ENCODE results near the gene SPATA33. TPM values are rescaled to one million over a fixed set of nuclear protein-coding genes. Genes with fewer than 3 reads are reported as not detected.

Gene SPATA33
- total RNA-seq, 1 experiment from 2014 or later: 17.4 TPM

DNA sequence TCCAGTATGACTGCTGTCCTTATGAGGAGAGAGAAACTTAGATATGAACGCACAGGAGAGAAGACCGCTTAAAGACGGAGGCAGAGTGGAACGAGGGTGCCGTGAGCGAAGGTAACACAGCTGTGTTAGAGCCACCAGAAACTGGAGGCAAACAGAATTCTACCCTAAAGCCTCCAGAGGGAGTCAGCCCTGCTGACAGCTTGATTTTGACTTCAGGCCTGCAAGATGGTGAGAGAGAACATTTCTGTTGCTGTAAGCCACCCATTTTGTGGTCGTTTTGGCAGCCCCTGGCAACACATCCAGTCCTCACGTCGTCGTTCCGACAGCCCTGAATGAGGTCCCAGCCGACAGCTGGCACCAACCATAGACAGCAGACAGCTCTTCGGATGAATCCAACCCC, 46.6 kb downstream of the SPATA33 start:
- DNase-seq: no peak
- Histone ChIP-seq H3K4ac (ENCODE audit: low read depth, low read length) (no peak overlapping the region), H3K14ac (ENCODE audit: insufficient read depth, low read length) (no peak overlapping the region), H3K9ac (ENCODE audit: extremely low read depth, insufficient read length, low read length) (no peak overlapping the region), H4K91ac (ENCODE audit: insufficient read length, low read depth, low read length) (no peak overlapping the region), H2AFZ (ENCODE audit: low read length) (no peak overlapping the region), H3T11ph (ENCODE audit: low read length) (no peak overlapping the region), H3K9me3 (ENCODE audit: control insufficient read depth, low read depth, low read length) (no peaks in the 10 kb centered on the region), H2BK20ac (ENCODE audit: low read depth, low read length, poor library complexity, severe bottlenecking) (no peak overlapping the region), H4K8ac (replicated peaks; ENCODE audit: insufficient read length, low read depth, low read length) (no peak overlapping the region), H2BK120ac (ENCODE audit: low read depth, low read length, poor library complexity, severe bottlenecking) (no peak overlapping the region), H3K4me1 (ENCODE audit: insufficient read depth, low read length) (no peaks in the 10 kb centered on the region), H2AK5ac (ENCODE audit: insufficient read length, low read length) (no peak overlapping the region), H4K20me1 (ENCODE audit: control insufficient read depth, insufficient read depth, insufficient read length) (no peaks in the 10 kb centered on the region), H3K23me2 (ENCODE audit: insufficient read length, low read depth, low read length, poor library complexity, severe bottlenecking) (peaks cover 11% of the 10 kb centered on the region), H3K18ac (ENCODE audit: insufficient read length, low read depth, low read length) (no peak overlapping the region), H2BK15ac (ENCODE audit: low read depth, low read length) (no peak overlapping the region), H2BK12ac (ENCODE audit: insufficient read length, low read depth, low read length) (no peak overlapping the region), H3K79me2 (ENCODE audit: insufficient read depth, low read length) (no peaks in the 10 kb centered on the region), H4K5ac (ENCODE audit: insufficient read length, low read depth, low read length) (no peak overlapping the region), H3K27ac (ENCODE audit: insufficient read length, low read depth, low read length) (no peak overlapping the region), H3K79me1 (ENCODE audit: insufficient read depth, low read depth, low read length, poor library complexity, severe bottlenecking) (no peaks in the 10 kb centered on the region), H3K56ac (ENCODE audit: insufficient read length, low read depth, low read length) (no peak overlapping the region), H3K4me2 (ENCODE audit: insufficient read depth, insufficient read length, low read length) (no peak overlapping the region), H2BK5ac (ENCODE audit: insufficient read length, low read length) (no peak overlapping the region), H3K27me3 (ENCODE audit: insufficient read depth, low read length) (no peaks in the 10 kb centered on the region), H3K23ac (ENCODE audit: insufficient read length, low read depth, low read length) (no peak overlapping the region)
- H3K4me3 Mint-ChIP-seq: no peak overlapping the region
- no peak overlapping the region for H3K27ac Mint-ChIP-seq
- H3K9me3 Mint-ChIP-seq: no peaks in the 10 kb centered on the region
- peaks cover 0 to 5% (median under 1%) of the 10 kb centered on the region in 3 experiments; a peak in 4 of 7 replicates for H3K36me3 Mint-ChIP-seq (ENCODE audit: insufficient read depth in 1 of 3, low read depth in 3 of 3)
- H3K27me3 Mint-ChIP-seq (ENCODE audit: low read depth): peaks cover 29% of the 10 kb centered on the region
- TF ChIP-seq CTCF (conservative IDR thresholded peaks at IDR 0.05): 0 out of 3 replicates have a peak, but pooled peaks have one; percentile 18
- H3K4me1 Mint-ChIP-seq: peaks cover 15 to 17% of the 10 kb centered on the region in 2 experiments
- WGBS (ENCODE audit: extremely low coverage, insufficient read length, low lambda C conversion rate): no CpG with 5 or more reads among the region's 13 CpGs
